8988T (cell line): ENCODE measurements around the gene BACE1-AS.
"Not testable (repeated sequence)": the region's sequence is repeated elsewhere in the genome, so short reads cannot be mapped to it uniquely, and the experiment has no call there.

ENCODE experiments used
- DNase-seq: peaks from one replicate; pipeline ENCODE4 v3.0.0; 2011

The BACE1-AS gene

GRCh38 chr11:117290809-117291396, at the start of gene BACE1-AS:
Gene BACE1-AS (plus strand): TSS chr11:117291346.
- DNase-seq: no peak

- DNase-seq: no peak
These were observed 42.8 kb upstream of the BACE1-AS start for GRCh38 chr11:117248341-117248740.

DNA sequence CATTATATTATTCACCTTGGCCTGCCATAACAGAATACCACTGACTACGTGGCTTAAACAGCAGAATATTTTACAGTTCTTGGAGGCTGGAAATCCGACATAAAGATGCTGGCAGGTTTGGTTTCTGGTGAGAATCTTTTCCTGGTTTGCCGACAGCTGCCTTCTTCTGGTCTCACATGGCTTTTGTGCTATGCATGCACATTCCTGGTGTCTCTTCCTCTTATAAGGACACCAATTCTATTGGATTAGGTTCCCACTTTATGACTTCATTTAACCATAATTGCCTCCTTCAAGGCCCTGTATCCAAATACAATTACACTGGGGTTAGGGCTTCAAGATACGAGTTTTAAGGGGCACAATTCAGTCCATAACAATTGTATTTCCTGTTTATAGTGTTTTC, 41.6 kb upstream of the BACE1-AS start:
- DNase-seq: no peak

DNA sequence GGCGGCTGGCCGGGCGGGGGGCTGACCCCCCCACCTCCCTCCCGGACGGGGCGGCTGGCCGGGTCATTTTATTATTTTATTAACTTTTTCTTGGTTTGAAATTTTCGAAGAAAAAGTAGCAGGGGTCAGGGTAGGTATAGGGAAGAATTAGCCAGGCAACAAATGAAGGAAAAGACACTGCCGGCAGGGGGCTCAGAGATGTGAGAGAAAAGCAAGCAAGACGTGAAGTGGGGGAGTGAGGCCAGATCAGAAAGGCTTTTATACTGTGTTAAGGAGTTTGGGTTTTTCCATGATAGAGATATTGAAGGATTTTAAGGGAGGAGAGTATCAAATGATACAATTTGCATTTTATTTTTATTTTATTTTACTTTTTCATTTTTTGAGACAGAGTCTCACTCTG, 39.6 kb upstream of the BACE1-AS start:
- no peak for DNase-seq

- DNase-seq: no peak
These were observed 35.2 kb upstream of the BACE1-AS start for GRCh38 chr11:117255966-117256365.

DNA sequence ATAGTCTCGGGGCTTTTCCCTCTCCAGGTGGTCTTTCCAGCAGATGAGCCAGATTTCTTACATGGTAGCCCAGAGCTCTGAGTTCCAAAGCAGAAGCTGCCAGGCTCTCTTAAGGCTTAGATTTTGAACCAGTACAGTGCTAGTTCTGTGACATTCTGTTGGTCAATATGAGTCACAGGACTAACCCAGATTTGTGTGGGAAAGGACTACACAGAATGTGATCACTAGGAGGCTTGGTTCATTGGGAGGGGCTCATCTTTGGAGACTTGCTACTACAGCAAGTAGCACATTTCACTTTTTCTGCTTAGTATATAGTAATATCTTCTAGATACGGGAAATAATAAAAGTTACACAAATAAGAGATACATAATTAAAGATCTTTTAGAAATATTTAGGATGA, 34.6 kb upstream of the BACE1-AS start:
- no peak for DNase-seq

- no peak for DNase-seq
These were observed 32.6 kb upstream of the BACE1-AS start for GRCh38 chr11:117258576-117258975.

- DNase-seq: no peak
These were observed 31.7 kb upstream of the BACE1-AS start for GRCh38 chr11:117259417-117259816.

- not testable (repeated sequence) for DNase-seq
These were observed 26.4 kb upstream of the BACE1-AS start for GRCh38 chr11:117264624-117265323.

DNA sequence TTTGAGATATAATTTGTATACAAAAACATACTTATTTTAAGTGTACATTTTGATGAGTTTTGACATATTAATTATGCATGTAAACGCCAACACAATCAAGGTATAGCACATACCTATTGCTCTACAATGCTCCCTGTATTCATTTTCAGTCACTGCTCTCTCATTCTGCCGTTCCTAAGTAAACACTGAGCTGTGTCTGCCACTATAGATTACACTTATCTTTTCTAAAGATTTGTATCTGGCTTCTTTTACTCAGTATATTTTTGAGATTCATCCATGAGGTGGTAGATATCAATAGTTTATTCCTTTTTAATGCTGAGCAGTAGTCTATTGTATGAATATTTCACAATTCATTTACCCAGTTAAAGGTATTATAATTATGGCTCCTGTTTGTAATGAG, 25.4 kb upstream of the BACE1-AS start:
- DNase-seq: no peak

DNA sequence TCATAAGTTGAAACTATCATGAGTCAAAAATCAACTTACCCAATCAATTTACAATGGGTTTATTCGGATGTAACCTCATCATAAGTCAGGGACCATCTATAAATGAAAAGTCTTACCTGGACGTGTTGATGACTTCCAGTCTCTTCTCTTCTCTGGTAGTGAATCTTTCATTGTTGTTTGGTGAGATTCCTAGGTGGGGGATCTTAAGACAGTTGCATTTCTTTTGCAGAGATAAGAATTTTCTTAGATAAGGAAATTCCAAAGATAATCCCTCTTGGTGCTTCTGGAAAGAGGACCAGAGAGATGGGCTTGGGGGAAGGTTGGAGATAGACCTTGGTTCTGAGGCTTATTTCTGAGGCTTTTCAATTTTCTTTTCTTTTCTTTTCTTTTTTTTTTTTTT, 21.3 kb upstream of the BACE1-AS start:
- no peak for DNase-seq

DNA sequence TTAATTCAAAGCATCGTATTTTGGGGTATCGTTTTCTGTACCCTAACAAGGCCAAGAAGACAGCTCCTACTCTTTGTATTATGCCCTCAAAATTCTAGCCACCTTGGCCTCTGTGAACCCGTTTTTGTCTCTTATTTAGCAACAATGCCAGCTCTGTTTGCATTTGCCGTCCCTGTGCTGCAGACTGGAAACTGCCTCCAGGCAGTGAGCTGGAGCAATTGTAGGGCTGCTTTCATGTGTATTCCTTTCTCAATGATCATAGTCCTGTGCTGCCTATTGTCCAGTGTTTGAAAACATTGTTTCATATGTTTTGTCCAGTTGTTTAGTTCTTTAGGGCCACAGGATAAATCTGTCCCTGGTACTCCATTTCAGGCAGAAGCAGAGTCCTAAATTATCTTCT, 19.9 kb upstream of the BACE1-AS start:
- DNase-seq: no peak

GRCh38 chr11:117272175-117272574, 19.0 kb upstream of the BACE1-AS start:
- not testable (repeated sequence) for DNase-seq

DNA sequence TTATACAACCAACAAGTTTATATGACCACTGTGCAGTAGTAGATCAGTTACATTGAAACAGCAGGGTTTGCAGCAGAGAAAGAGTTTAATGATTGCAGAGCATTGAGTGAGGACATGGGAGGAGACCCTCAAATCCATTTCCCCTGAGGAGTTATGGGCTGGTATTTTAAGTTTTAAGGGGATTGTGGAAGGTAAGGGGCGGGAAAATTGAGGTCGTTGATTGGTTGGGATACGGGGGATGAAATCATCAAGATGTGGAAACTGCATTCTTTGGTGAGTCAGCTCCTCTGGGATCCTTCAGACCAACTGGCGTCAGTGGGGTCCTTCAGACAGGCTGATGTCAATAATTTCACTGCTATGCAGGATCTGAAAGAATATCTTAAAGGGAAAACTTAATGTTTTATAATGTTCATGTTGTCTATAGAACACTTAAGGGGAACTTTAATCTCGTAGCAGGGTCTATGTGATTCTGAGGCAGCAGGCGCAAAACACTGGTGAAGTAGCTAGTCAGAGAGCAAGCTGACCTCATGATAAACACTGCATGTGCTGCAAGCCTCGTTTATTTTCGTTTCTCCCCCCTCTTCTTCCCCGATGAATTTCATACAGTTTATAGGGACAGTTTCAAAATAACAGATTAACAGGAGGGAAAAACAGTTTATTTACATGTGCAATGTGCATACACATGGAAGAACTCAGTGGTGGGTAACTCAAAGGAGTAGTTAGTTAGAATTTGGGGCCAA, 17.4 kb upstream of the BACE1-AS start:
- no peak for DNase-seq

DNA sequence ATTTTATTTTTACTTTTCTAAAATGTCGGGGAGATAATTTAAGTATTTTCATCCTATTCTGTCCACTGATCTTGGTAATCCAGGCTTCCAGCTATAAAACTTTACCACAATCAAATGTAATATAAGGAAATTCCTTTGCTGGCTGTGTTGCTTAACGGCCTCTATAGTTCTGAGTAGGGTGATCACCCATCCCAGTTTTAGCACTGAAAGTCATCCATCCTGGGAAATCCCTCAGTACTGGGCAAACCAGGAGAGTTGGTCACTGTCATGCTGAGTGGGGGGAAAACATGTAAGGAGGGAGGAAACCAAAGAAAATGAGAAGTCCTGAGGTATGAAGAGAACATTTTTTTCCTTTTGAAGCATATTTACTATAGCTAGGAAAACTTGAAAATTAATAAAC, 12.8 kb upstream of the BACE1-AS start:
- no peak for DNase-seq

- no peak for DNase-seq
These were observed 11.3 kb upstream of the BACE1-AS start for GRCh38 chr11:117279711-117280376.

DNA sequence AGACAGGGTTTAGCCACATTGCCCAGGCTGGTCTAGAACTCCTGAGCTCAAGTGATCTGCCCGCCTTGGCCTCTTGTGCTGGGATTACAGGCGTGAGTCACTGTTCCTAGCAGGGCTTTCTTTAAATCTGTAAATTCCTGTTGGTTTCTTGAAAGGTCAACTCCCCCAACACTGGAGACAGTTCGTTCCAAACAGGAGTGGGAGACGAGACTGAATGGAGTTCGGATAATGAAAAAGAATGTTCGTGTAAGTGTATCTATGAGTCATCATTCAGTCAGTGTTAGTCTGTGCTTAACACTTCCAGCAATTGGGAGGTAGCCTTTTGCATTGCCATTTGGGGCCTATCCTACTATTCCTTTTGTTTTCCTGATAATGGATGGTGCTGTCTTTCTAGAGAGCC, 10.0 kb upstream of the BACE1-AS start:
- DNase-seq: no peak

GRCh38 chr11:117281869-117282268, 9.3 kb upstream of the BACE1-AS start:
- DNase-seq: no peak

- no peak for DNase-seq
These were observed 8.2 kb upstream of the BACE1-AS start for GRCh38 chr11:117282956-117283355.

GRCh38 chr11:117284053-117284452, 7.1 kb upstream of the BACE1-AS start:
- no peak for DNase-seq

GRCh38 chr11:117286588-117286987, 4.6 kb upstream of the BACE1-AS start:
- DNase-seq: no peak

- DNase-seq: no peak
These were observed 3.5 kb upstream of the BACE1-AS start for GRCh38 chr11:117287668-117288067.

DNA sequence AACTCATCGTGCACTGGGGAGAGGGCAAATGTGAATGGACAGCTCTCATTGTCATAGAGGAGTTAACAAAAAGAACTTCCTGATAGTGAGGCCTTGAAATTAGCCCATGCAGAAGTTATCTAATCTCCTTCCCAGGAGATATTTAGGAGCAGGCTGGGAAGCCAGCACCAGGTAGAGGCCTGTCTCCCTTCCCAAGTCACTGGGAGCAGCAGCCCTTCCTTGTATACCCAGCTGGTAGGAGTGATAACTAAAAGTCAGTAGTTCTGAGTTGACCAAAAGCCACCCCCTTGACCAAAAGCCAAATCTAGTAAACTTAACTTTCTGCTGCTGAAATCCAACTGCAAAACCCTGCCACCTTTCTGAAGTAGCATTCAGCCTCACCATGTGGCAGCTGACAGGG, 1.4 kb upstream of the BACE1-AS start:
- no peak for DNase-seq

GRCh38 chr11:117292616-117293015, 1.5 kb downstream of the BACE1-AS start:
- no peak for DNase-seq
